Gastrocnemius medialis (tissue), 4 donors: ENCODE data around the gene ZDHHC22.

Source experiments
- POLR2A ChIP-seq, 2 donors: fragments of 450-650 bp; IDR thresholded peaks; one replicate each; pipeline ENCODE4 v1.6.1; 2017; ENCODE audit warnings: antibody characterized with exemption in 2 of 2, mild to moderate bottlenecking in 2 of 2, moderate library complexity in 2 of 2
- TF ChIP-seq, protein P1 (sequence below), 5 experiments: fragments of 450-650 bp in 3 of 5; fragments of 200-600 bp in 2 of 5; sonication (generic) in 2 of 5; IDR thresholded peaks in 4 of 5; conservative IDR thresholded peaks in 1 of 5; 1 replicate in 4 of 5; 2 replicates in 1 of 5; pipeline ENCODE4 v1.5.1; 2016 to 2019; ENCODE audit warnings: antibody characterized with exemption in 5 of 5, mild to moderate bottlenecking in 3 of 5, moderate library complexity in 3 of 5

- TF ChIP-seq, protein P1, sequence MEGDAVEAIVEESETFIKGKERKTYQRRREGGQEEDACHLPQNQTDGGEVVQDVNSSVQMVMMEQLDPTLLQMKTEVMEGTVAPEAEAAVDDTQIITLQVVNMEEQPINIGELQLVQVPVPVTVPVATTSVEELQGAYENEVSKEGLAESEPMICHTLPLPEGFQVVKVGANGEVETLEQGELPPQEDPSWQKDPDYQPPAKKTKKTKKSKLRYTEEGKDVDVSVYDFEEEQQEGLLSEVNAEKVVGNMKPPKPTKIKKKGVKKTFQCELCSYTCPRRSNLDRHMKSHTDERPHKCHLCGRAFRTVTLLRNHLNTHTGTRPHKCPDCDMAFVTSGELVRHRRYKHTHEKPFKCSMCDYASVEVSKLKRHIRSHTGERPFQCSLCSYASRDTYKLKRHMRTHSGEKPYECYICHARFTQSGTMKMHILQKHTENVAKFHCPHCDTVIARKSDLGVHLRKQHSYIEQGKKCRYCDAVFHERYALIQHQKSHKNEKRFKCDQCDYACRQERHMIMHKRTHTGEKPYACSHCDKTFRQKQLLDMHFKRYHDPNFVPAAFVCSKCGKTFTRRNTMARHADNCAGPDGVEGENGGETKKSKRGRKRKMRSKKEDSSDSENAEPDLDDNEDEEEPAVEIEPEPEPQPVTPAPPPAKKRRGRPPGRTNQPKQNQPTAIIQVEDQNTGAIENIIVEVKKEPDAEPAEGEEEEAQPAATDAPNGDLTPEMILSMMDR (IDR thresholded peaks at IDR 0.05 in 4 of 5, conservative IDR thresholded peaks at IDR 0.05 in 1 of 5): no peak
- no peak for TF ChIP-seq POLR2A (IDR thresholded peaks at IDR 0.05)
Measured at GRCh38 chr14:77100961-77101360, 40.6 kb downstream of the ZDHHC22 start.
